Measurements from ENCODE around the gene ADGRF3. TPM values are rescaled to one million over a fixed set of nuclear protein-coding genes. Genes with fewer than 3 reads are reported as not detected.

Gene ADGRF3
- total and polyA plus RNA-seq, 2 of the 13 experiments (the other 11 are each of a cell fraction or from before 2014, with no cell fraction given), result 0.40 to 1.5 TPM

DNA sequence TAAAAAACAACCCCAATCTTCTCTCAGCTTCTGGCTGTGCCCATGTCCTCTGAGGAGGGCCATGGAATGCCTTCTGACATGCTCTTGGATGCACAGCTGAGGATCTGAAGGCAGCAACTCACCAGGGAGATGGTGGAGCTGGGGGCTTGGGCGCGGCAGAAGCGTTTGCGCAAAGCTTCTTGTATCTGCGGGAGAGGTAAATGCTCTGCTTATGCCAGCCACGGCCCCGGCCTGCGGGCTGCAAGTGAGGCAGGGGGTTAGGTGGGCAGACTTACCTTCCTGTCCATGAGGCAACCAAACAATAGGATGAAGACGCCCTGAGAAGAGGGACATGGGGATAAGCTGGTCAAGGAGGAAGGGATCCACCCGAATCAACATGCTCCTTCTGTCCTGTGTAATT is 36.7 kb downstream of the ADGRF3 start:
- H3K27me3 ChIP-seq (ENCODE audit: control insufficient read depth in 1 of 2, insufficient read depth in 2 of 2, low read length in 2 of 2), result peaks cover 4 to 50% of the 10 kb centered on the region in 2 experiments; a peak in 4 of 5 replicates
- no peak overlapping the region for H3K9ac ChIP-seq (ENCODE audit: insufficient read depth, low read depth, low read length)
- ChIA-PET CTCF (ENCODE audit: low intra/inter-chr PET ratio, low total read pairs) (no interaction called here), POLR2A (interaction anchor here (1.1 kb wide), 1 partner anchor 10 kb away, joined by 3 read pairs; no protein-coding TSS in a partner anchor)
- DNase-seq (ENCODE audit: low spot score) (no peak), ATAC-seq (no peak), FAIRE-seq (no peak)
- H3K9me3 ChIP-seq (ENCODE audit: low read length), result no peaks in the 10 kb centered on the region
- H3K36me3 ChIP-seq (replicated peaks in 1 of 2; ENCODE audit: control insufficient read depth in 1 of 2, insufficient read depth in 2 of 2, low read length in 2 of 2), result no peaks in the 10 kb centered on the region
- no peaks in the 10 kb centered on the region for H4K20me1 ChIP-seq (ENCODE audit: insufficient read depth, low read length)
- no peaks in the 10 kb centered on the region for H3K79me2 ChIP-seq (ENCODE audit: insufficient read depth, low read length)
- H2AFZ ChIP-seq (ENCODE audit: low read length), result no peak overlapping the region
- no peaks in the 10 kb centered on the region for H3K4me1 ChIP-seq (ENCODE audit: insufficient read depth, low read length)
- no peak overlapping the region for H3K4me2 ChIP-seq (ENCODE audit: low read depth, low read length)
- in situ Hi-C loops (cut with HindIII; ENCODE audit: extremely low pct_ligation_motif_present, low pct_unique_long_range_greater_than_20kb) (no loop called here), intact Hi-C loops (cut with micrococcal nuclease; ENCODE audit: unreplicated experiment) (no loop called here)
- no peak overlapping the region for H3K4me3 ChIP-seq (replicated peaks in 1 of 3; ENCODE audit: insufficient read depth in 1 of 3, low read depth in 2 of 3, low read length in 3 of 3)
- H3K27ac ChIP-seq (ENCODE audit: extremely low read length, insufficient read depth, low read length), result no peak overlapping the region
- 44% methylated on average over 10 of the region's 10 CpGs for WGBS (ENCODE audit: low lambda C conversion rate)
- no TSS peak for BruUV-seq (replicated peaks)
- TF ChIP-seq MBD4 (IDR thresholded peaks at IDR 0.05; ENCODE audit: borderline replicate concordance, low read length) (no peak), THAP11 (CRISPR knock-in tag; IDR thresholded peaks at IDR 0.05) (no peak), HCFC1 (IDR thresholded peaks at IDR 0.05; ENCODE audit: low read depth, low read length) (no peak), SP4 (CRISPR knock-in tag; IDR thresholded peaks at IDR 0.05) (no peak), ZFX (CRISPR knock-in tag; IDR thresholded peaks at IDR 0.05; ENCODE audit: low read depth) (no peak), ZNF101 (CRISPR knock-in tag; IDR thresholded peaks at IDR 0.05; ENCODE audit: borderline replicate concordance, low read depth) (no peak), ZNF260 (CRISPR knock-in tag; IDR thresholded peaks at IDR 0.05; ENCODE audit: borderline replicate concordance, low read depth) (no peak), MAFK (conservative IDR thresholded peaks at IDR 0.05 in 1 of 2, IDR thresholded peaks at IDR 0.05 in 1 of 2; ENCODE audit: low read length in 2 of 2) (no peak), SAFB2 (CRISPR knock-in tag; IDR thresholded peaks at IDR 0.05; ENCODE audit: borderline replicate concordance, low read depth) (no peak)
- TF ChIP-seq, protein P1, sequence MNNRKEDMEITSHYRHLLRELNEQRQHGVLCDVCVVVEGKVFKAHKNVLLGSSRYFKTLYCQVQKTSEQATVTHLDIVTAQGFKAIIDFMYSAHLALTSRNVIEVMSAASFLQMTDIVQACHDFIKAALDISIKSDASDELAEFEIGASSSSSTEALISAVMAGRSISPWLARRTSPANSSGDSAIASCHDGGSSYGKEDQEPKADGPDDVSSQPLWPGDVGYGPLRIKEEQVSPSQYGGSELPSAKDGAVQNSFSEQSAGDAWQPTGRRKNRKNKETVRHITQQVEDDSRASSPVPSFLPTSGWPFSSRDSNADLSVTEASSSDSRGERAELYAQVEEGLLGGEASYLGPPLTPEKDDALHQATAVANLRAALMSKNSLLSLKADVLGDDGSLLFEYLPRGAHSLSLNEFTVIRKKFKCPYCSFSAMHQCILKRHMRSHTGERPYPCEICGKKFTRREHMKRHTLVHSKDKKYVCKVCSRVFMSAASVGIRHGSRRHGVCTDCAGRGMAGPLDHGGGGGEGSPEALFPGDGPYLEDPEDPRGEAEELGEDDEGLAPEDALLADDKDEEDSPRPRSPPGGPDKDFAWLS (CRISPR knock-in tag; IDR thresholded peaks at IDR 0.05; ENCODE audit: borderline replicate concordance), result no peak
- TF ChIP-seq, protein P2, sequence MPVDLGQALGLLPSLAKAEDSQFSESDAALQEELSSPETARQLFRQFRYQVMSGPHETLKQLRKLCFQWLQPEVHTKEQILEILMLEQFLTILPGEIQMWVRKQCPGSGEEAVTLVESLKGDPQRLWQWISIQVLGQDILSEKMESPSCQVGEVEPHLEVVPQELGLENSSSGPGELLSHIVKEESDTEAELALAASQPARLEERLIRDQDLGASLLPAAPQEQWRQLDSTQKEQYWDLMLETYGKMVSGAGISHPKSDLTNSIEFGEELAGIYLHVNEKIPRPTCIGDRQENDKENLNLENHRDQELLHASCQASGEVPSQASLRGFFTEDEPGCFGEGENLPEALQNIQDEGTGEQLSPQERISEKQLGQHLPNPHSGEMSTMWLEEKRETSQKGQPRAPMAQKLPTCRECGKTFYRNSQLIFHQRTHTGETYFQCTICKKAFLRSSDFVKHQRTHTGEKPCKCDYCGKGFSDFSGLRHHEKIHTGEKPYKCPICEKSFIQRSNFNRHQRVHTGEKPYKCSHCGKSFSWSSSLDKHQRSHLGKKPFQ (CRISPR knock-in tag; IDR thresholded peaks at IDR 0.05; ENCODE audit: insufficient replicate concordance), result no peak
- TF ChIP-seq, protein P3, sequence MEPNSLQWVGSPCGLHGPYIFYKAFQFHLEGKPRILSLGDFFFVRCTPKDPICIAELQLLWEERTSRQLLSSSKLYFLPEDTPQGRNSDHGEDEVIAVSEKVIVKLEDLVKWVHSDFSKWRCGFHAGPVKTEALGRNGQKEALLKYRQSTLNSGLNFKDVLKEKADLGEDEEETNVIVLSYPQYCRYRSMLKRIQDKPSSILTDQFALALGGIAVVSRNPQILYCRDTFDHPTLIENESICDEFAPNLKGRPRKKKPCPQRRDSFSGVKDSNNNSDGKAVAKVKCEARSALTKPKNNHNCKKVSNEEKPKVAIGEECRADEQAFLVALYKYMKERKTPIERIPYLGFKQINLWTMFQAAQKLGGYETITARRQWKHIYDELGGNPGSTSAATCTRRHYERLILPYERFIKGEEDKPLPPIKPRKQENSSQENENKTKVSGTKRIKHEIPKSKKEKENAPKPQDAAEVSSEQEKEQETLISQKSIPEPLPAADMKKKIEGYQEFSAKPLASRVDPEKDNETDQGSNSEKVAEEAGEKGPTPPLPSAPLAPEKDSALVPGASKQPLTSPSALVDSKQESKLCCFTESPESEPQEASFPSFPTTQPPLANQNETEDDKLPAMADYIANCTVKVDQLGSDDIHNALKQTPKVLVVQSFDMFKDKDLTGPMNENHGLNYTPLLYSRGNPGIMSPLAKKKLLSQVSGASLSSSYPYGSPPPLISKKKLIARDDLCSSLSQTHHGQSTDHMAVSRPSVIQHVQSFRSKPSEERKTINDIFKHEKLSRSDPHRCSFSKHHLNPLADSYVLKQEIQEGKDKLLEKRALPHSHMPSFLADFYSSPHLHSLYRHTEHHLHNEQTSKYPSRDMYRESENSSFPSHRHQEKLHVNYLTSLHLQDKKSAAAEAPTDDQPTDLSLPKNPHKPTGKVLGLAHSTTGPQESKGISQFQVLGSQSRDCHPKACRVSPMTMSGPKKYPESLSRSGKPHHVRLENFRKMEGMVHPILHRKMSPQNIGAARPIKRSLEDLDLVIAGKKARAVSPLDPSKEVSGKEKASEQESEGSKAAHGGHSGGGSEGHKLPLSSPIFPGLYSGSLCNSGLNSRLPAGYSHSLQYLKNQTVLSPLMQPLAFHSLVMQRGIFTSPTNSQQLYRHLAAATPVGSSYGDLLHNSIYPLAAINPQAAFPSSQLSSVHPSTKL (CRISPR knock-in tag; IDR thresholded peaks at IDR 0.05), result no peak
- TF ChIP-seq, protein P4, sequence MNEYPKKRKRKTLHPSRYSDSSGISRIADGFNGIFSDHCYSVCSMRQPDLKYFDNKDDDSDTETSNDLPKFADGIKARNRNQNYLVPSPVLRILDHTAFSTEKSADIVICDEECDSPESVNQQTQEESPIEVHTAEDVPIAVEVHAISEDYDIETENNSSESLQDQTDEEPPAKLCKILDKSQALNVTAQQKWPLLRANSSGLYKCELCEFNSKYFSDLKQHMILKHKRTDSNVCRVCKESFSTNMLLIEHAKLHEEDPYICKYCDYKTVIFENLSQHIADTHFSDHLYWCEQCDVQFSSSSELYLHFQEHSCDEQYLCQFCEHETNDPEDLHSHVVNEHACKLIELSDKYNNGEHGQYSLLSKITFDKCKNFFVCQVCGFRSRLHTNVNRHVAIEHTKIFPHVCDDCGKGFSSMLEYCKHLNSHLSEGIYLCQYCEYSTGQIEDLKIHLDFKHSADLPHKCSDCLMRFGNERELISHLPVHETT (CRISPR knock-in tag; conservative IDR thresholded peaks at IDR 0.05), result no peak
- TF ChIP-seq, protein P5, sequence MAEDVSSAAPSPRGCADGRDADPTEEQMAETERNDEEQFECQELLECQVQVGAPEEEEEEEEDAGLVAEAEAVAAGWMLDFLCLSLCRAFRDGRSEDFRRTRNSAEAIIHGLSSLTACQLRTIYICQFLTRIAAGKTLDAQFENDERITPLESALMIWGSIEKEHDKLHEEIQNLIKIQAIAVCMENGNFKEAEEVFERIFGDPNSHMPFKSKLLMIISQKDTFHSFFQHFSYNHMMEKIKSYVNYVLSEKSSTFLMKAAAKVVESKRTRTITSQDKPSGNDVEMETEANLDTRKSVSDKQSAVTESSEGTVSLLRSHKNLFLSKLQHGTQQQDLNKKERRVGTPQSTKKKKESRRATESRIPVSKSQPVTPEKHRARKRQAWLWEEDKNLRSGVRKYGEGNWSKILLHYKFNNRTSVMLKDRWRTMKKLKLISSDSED (CRISPR knock-in tag; IDR thresholded peaks at IDR 0.05), result no peak
